ENCODE measurements around the gene HMX1.

HMX1 gene

DNA sequence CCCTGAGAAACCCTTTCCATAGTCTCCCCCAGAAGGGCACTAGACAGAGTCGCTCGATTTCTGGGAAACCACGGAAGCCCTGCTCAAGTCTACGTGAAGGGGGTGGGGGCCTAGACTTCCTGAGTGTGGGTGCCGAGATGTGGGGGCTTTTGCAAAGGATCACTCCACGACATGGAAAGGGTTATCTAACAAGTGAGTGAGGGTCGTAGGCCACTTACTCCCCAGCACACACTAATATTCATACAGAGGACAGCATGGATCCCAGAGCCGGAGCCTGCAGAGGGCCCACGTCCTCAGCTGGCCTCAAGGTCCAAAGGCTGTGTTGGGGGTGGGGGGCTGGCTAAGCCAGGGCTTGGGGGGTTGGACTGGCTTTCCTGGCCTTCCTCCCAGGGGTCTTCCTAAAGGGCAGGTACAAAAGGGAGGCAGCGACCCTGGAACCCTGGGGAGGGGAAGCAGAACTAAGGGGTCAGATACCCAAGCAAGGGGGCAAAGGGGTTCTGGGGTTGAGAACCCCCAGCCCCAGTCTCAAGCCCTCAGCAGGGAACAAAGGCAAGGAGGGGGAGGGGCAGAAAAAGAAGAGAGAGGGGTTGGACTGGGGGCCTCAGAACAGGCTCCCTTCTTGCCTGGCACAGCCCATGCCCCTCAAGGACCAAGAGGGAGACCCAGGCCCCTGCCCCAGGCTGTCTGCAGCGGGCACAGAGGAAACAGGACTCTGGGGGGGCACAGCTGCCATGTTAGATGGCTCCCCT, 1.6 kb downstream of the HMX1 start:
- no peak for DNase-seq (ENCODE audit: low read depth)
- no peak for TF ChIP-seq POLR2A (IDR thresholded peaks at IDR 0.05; ENCODE audit: extremely low read depth, insufficient read length)
- TF ChIP-seq, protein P1, sequence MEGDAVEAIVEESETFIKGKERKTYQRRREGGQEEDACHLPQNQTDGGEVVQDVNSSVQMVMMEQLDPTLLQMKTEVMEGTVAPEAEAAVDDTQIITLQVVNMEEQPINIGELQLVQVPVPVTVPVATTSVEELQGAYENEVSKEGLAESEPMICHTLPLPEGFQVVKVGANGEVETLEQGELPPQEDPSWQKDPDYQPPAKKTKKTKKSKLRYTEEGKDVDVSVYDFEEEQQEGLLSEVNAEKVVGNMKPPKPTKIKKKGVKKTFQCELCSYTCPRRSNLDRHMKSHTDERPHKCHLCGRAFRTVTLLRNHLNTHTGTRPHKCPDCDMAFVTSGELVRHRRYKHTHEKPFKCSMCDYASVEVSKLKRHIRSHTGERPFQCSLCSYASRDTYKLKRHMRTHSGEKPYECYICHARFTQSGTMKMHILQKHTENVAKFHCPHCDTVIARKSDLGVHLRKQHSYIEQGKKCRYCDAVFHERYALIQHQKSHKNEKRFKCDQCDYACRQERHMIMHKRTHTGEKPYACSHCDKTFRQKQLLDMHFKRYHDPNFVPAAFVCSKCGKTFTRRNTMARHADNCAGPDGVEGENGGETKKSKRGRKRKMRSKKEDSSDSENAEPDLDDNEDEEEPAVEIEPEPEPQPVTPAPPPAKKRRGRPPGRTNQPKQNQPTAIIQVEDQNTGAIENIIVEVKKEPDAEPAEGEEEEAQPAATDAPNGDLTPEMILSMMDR (IDR thresholded peaks at IDR 0.05; ENCODE audit: low read depth, low read length), result no peak
- no peak for TF ChIP-seq MYC (IDR thresholded peaks at IDR 0.05; ENCODE audit: low read depth, low read length)
- TF ChIP-seq, protein P2, sequence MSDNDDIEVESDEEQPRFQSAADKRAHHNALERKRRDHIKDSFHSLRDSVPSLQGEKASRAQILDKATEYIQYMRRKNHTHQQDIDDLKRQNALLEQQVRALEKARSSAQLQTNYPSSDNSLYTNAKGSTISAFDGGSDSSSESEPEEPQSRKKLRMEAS (IDR thresholded peaks at IDR 0.05; ENCODE audit: low read depth, low read length), result no peak
- H3K4me3 ChIP-seq (ENCODE audit: low read depth, low read length), result no peak overlapping the region

DNA sequence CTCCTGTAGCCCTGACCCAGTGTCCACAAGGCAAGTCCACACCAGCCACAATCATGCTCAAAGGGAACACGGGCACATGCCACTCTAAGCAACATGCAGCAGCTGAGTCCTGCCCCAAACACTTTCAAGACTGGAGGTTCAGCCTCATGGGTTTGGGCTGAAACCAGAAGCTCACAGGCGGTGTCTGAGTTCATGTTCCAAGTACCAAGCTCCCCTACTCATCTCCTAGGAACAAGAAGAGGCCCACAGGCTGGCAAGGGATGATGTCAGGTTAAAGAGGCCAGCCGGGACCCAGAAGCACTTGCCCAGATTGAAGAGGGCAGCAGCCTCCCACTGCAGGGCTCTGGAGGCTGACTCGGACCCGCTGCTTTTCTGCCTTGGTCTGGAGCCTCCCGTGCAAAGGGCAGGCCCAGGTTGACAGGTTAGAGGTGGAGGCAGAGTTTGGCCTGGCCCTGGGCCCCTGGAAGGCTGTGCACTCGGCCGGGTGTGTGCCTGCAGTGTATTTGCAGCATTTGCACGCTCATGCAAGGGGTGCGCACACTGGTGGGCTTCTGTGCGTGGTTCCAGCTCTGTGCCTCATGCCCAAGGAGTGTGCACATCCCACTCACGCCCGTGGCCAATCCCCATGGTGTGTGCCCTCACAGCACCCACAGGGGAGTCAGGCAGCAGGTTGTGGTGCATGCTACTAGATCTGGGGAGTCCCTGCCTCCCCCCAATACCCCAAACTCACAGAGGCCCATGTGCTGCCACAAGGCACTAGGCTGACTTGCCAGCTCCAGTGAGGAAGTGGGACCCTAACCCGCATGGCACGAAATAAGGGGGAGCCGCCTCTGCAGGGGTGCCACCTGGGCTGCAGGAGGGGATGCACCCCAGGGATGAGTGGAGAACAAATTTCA, 2.4 kb downstream of the HMX1 start:
- TF ChIP-seq, protein P2 (IDR thresholded peaks at IDR 0.05; ENCODE audit: low read depth, low read length), result no peak
- TF ChIP-seq, protein P1 (IDR thresholded peaks at IDR 0.05; ENCODE audit: low read depth, low read length), result no peak
- TF ChIP-seq POLR2A (IDR thresholded peaks at IDR 0.05; ENCODE audit: extremely low read depth, insufficient read length) (no peak), MYC (IDR thresholded peaks at IDR 0.05; ENCODE audit: low read depth, low read length) (no peak)
- H3K4me3 ChIP-seq (ENCODE audit: low read depth, low read length), result no peak overlapping the region
- no peak for DNase-seq (ENCODE audit: low read depth)

DNA sequence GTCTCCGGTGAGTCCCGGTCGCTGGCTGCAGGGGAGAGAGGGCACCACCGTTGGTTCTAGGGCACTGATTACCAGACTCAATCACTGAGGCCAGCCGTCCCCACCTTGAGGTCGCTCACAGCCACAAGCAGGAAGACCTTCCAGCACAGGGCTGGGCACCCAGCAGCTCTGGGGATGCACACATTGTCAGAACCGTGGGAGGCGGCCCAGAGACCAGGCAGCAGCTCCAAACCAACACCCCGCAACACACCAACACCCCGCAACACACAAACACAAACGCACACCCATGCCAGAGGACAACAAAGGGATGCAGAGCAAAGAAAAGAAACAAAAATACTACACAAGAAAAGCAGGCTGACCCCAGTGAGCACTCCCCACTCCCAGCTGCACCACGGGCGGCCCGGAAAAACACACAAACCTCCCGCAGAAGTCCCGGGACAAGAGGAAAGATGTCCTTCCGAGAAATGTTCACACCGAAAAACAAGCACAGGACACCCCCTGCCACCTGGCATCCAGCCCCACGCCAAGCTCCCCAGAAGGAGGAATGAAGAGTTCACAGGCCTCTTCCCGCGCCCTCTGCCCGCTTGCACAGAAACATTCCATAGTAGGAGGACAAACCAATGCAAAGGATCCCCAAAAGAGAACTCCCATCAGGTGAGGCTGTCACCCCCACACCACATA, 3.2 kb downstream of the HMX1 start:
- no peak overlapping the region for H3K4me3 ChIP-seq (ENCODE audit: low read depth, low read length)
- DNase-seq (ENCODE audit: low read depth), result no peak
- no peak for TF ChIP-seq POLR2A (IDR thresholded peaks at IDR 0.05; ENCODE audit: extremely low read depth, insufficient read length)
- TF ChIP-seq, protein P2 (IDR thresholded peaks at IDR 0.05; ENCODE audit: low read depth, low read length), result no peak

DNA sequence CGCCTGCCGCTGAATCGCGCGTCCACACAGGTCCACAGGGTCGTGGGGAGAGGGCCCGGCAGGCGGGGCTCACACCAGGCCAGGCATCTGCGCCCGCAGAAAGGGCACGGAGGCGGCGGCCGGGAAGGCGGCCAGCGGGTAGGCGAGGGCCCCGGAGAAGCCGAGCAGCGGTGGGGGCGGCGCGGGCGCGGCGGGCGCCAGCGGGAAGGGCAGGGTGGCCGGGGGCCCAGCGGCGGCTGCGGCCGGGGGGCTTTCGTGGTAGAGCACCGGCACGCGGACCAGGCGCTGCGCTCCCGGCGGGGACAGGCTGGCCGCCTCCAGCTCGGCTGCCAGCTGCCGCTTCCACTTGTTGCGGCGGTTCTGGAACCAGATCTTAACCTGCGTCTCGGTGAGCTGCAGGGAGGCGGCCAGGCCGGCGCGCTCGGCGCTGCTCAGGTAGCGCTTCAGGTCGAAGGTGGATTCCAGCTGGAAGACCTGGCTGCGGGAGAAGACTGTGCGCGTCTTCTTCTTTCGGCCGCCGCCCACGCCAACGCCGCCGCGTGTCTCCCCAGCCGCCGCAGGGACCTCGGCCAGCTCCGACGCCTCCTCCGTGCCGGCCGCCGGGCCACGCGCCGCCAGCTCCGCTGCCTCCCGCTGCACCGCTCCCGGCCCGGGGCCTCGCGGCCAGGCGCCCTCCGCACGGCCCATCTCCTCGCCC, 3.9 kb downstream of the HMX1 start:
- DNase-seq (ENCODE audit: low read depth), result no peak
- TF ChIP-seq, protein P2 (IDR thresholded peaks at IDR 0.05; ENCODE audit: low read depth, low read length), result no peak
- TF ChIP-seq MYC (IDR thresholded peaks at IDR 0.05; ENCODE audit: low read depth, low read length) (no peak), POLR2A (IDR thresholded peaks at IDR 0.05; ENCODE audit: extremely low read depth, insufficient read length) (no peak)
- TF ChIP-seq, protein P1 (IDR thresholded peaks at IDR 0.05; ENCODE audit: low read depth, low read length), result no peak
- no peak overlapping the region for H3K4me3 ChIP-seq (ENCODE audit: low read depth, low read length)

DNA sequence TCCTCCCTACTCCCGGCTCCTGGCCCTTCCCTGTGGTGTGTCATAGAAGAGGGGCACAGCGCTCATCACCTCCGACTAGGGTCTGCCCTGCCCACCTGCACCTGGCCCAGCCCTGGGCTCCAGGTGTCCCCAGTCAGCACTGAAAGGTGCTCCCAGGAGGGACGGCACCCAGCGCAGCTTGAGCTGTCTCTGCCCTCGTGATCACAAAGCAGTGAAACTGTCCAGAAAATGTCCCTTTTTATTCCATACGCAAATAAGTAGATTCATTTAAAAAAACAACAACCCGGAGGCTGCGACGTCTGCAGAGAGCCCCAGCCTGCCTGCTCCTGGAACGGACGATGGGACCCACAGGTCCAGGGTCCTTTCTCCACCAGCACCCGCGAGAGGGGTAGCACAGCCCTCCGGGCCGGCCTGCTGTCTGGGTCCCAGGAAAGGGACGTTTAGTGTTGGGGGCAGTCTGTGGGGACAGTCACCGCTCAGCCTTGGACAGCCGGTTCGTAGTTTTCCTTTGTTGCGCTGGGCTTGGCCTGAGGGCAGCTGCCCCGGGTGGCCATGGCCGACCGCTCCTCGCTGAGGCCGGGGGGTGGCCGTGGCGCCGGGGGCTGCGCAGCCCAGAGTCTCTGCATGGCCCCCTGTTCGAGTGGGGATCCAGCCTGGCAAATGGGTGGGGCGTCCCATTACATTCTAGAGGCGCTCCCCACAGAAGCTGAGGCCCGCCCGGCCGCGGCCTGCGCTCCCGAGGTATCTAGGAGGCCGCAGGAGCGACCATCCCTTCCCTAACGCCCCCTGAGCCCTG, 4.6 kb downstream of the HMX1 start:
- no peak for DNase-seq (ENCODE audit: low read depth)
- no peak for TF ChIP-seq MYC (IDR thresholded peaks at IDR 0.05; ENCODE audit: low read depth, low read length)
- TF ChIP-seq, protein P1 (IDR thresholded peaks at IDR 0.05; ENCODE audit: low read depth, low read length), result no peak
- TF ChIP-seq, protein P2 (IDR thresholded peaks at IDR 0.05; ENCODE audit: low read depth, low read length), result no peak
- TF ChIP-seq POLR2A (IDR thresholded peaks at IDR 0.05; ENCODE audit: extremely low read depth, insufficient read length), result no peak
- no peak overlapping the region for H3K4me3 ChIP-seq (ENCODE audit: low read depth, low read length)

Measured in NB4 (cell line).